Measurements from ENCODE around the gene CLTB.

DNA sequence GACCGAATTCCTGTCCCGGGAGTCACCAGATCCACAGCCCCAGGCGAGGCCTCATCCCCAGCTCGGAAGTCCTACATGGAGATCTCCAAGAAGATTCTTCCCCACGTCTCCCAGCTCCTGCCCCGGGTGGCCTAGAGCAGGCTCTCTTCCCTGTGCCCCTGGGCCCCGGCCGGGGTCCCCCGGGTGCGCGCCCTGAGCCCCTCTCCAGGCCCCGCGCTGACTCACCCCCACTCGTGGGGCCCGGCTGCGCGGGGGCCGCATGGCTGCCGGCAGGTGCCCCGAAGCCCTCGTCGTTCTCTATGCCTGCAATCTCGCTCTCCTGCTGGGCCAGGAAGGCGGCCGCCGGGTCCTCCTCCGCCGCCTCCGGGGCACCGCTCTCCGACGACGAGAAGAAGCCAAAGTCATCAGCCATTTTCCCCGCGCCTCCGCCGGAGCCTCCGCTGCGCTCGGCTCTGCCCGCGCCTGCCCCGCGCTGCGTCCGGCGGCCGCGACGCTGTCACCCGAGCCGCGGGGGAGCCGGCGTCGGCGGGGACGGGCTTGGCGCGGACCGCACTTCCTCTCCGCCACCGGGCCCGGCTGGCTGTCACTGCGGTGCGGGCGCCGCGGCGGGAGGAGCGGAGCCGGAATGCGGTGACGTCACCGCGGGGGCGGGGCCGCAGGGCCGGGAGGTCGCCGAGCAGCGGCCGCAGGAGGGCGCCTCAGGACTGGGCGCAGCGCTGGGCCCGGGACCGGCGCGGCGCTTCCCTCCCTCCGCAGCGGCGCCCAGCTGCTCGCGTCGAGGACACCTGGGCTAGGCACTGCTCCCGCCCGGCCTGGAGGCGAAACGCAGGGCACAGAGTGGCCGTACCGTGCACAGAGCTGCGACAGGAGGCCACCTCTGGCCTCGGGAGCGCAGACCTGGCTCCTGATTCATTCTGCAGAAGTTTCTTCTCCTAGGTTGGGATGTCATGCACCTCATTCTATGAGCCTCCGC is at the start of gene CLTB:
- TF ChIP-seq, protein P1, sequence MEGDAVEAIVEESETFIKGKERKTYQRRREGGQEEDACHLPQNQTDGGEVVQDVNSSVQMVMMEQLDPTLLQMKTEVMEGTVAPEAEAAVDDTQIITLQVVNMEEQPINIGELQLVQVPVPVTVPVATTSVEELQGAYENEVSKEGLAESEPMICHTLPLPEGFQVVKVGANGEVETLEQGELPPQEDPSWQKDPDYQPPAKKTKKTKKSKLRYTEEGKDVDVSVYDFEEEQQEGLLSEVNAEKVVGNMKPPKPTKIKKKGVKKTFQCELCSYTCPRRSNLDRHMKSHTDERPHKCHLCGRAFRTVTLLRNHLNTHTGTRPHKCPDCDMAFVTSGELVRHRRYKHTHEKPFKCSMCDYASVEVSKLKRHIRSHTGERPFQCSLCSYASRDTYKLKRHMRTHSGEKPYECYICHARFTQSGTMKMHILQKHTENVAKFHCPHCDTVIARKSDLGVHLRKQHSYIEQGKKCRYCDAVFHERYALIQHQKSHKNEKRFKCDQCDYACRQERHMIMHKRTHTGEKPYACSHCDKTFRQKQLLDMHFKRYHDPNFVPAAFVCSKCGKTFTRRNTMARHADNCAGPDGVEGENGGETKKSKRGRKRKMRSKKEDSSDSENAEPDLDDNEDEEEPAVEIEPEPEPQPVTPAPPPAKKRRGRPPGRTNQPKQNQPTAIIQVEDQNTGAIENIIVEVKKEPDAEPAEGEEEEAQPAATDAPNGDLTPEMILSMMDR (IDR thresholded peaks at IDR 0.05 in 4 of 5, conservative IDR thresholded peaks at IDR 0.05 in 1 of 5) = peak; percentile 53 to 93 (median 91)
- TF ChIP-seq POLR2A (IDR thresholded peaks at IDR 0.05) = peak; percentile 95 to 96

Measured in gastrocnemius medialis (tissue), 4 donors.